ENCODE measurements around the gene GRIN2A.

GRIN2A gene

GRCh38 chr16:10128397-10129258, 53.6 kb downstream of the GRIN2A start:
- TF ChIP-seq RARB (CRISPR knock-in tag; IDR thresholded peaks at IDR 0.05) (no peak), PPARA (CRISPR knock-in tag; IDR thresholded peaks at IDR 0.05; ENCODE audit: borderline replicate concordance) (no peak), TCF4 (CRISPR knock-in tag; IDR thresholded peaks at IDR 0.05; ENCODE audit: borderline replicate concordance) (no peak), ZNF70 (CRISPR knock-in tag; IDR thresholded peaks at IDR 0.05) (no peak), ZFP3 (CRISPR knock-in tag; IDR thresholded peaks at IDR 0.05) (no peak), ZFP30 (CRISPR knock-in tag; IDR thresholded peaks at IDR 0.05) (no peak), PATZ1 (CRISPR knock-in tag; IDR thresholded peaks at IDR 0.05; ENCODE audit: borderline replicate concordance) (no peak), SNAI2 (CRISPR knock-in tag; IDR thresholded peaks at IDR 0.05) (no peak), CSDC2 (CRISPR knock-in tag; IDR thresholded peaks at IDR 0.05) (no peak), GLIS3 (CRISPR knock-in tag; IDR thresholded peaks at IDR 0.05) (no peak), OSR1 (CRISPR knock-in tag; IDR thresholded peaks at IDR 0.05) (no peak), ZNF565 (CRISPR knock-in tag; conservative IDR thresholded peaks at IDR 0.05; ENCODE audit: low read depth) (no peak), BACH2 (CRISPR knock-in tag; IDR thresholded peaks at IDR 0.05; ENCODE audit: borderline replicate concordance) (no peak), CSRNP3 (CRISPR knock-in tag; IDR thresholded peaks at IDR 0.05) (no peak), ESRRG (CRISPR knock-in tag; IDR thresholded peaks at IDR 0.05) (no peak), ISL1 (CRISPR knock-in tag; IDR thresholded peaks at IDR 0.05) (no peak), TOX (CRISPR knock-in tag; IDR thresholded peaks at IDR 0.05; ENCODE audit: borderline replicate concordance) (no peak)
- TF ChIP-seq, protein P1, sequence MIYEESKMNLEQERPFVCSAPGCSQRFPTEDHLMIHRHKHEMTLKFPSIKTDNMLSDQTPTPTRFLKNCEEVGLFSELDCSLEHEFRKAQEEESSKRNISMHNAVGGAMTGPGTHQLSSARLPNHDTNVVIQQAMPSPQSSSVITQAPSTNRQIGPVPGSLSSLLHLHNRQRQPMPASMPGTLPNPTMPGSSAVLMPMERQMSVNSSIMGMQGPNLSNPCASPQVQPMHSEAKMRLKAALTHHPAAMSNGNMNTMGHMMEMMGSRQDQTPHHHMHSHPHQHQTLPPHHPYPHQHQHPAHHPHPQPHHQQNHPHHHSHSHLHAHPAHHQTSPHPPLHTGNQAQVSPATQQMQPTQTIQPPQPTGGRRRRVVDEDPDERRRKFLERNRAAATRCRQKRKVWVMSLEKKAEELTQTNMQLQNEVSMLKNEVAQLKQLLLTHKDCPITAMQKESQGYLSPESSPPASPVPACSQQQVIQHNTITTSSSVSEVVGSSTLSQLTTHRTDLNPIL (CRISPR knock-in tag; IDR thresholded peaks at IDR 0.05; ENCODE audit: low read depth): no peak
- TF ChIP-seq, protein P2, sequence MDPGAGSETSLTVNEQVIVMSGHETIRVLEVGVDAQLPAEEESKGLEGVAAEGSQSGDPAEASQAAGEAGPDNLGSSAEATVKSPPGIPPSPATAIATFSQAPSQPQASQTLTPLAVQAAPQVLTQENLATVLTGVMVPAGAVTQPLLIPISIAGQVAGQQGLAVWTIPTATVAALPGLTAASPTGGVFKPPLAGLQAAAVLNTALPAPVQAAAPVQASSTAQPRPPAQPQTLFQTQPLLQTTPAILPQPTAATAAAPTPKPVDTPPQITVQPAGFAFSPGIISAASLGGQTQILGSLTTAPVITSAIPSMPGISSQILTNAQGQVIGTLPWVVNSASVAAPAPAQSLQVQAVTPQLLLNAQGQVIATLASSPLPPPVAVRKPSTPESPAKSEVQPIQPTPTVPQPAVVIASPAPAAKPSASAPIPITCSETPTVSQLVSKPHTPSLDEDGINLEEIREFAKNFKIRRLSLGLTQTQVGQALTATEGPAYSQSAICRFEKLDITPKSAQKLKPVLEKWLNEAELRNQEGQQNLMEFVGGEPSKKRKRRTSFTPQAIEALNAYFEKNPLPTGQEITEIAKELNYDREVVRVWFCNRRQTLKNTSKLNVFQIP (CRISPR knock-in tag; IDR thresholded peaks at IDR 0.05; ENCODE audit: borderline replicate concordance, low read depth): no peak
- TF ChIP-seq, protein P3, sequence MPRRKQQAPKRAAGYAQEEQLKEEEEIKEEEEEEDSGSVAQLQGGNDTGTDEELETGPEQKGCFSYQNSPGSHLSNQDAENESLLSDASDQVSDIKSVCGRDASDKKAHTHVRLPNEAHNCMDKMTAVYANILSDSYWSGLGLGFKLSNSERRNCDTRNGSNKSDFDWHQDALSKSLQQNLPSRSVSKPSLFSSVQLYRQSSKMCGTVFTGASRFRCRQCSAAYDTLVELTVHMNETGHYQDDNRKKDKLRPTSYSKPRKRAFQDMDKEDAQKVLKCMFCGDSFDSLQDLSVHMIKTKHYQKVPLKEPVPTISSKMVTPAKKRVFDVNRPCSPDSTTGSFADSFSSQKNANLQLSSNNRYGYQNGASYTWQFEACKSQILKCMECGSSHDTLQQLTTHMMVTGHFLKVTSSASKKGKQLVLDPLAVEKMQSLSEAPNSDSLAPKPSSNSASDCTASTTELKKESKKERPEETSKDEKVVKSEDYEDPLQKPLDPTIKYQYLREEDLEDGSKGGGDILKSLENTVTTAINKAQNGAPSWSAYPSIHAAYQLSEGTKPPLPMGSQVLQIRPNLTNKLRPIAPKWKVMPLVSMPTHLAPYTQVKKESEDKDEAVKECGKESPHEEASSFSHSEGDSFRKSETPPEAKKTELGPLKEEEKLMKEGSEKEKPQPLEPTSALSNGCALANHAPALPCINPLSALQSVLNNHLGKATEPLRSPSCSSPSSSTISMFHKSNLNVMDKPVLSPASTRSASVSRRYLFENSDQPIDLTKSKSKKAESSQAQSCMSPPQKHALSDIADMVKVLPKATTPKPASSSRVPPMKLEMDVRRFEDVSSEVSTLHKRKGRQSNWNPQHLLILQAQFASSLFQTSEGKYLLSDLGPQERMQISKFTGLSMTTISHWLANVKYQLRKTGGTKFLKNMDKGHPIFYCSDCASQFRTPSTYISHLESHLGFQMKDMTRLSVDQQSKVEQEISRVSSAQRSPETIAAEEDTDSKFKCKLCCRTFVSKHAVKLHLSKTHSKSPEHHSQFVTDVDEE (CRISPR knock-in tag; IDR thresholded peaks at IDR 0.05): no peak
- no peak for ATAC-seq

- no peak for TF ChIP-seq TOX (CRISPR knock-in tag; IDR thresholded peaks at IDR 0.05; ENCODE audit: borderline replicate concordance)
- no peak for TF ChIP-seq ZNF8 (CRISPR knock-in tag; IDR thresholded peaks at IDR 0.05)
- no peak for TF ChIP-seq CSRNP3 (CRISPR knock-in tag; IDR thresholded peaks at IDR 0.05)
- no peak for TF ChIP-seq ZFP30 (CRISPR knock-in tag; IDR thresholded peaks at IDR 0.05)
- no peak for TF ChIP-seq GLIS3 (CRISPR knock-in tag; IDR thresholded peaks at IDR 0.05)
- no peak for TF ChIP-seq TCF4 (CRISPR knock-in tag; IDR thresholded peaks at IDR 0.05; ENCODE audit: borderline replicate concordance)
- no peak for TF ChIP-seq PATZ1 (CRISPR knock-in tag; IDR thresholded peaks at IDR 0.05; ENCODE audit: borderline replicate concordance)
- no peak for ATAC-seq
Observed at GRCh38 chr16:10126686-10127085, 55.5 kb downstream of the GRIN2A start.

All from SK-N-SH treated with all-trans-retinoic acid at 6 μM for 48 hours (cell line).